ENCODE data around the gene SLC3A2. TPM values are rescaled to one million over a fixed set of nuclear protein-coding genes. Genes with fewer than 3 reads are reported as not detected.
"Not testable (repeated sequence)": the region's sequence is repeated elsewhere in the genome, so short reads cannot be mapped to it uniquely, and the experiment has no call there.

Gene SLC3A2
- total RNA-seq, 1 donor = 259 TPM

DNA sequence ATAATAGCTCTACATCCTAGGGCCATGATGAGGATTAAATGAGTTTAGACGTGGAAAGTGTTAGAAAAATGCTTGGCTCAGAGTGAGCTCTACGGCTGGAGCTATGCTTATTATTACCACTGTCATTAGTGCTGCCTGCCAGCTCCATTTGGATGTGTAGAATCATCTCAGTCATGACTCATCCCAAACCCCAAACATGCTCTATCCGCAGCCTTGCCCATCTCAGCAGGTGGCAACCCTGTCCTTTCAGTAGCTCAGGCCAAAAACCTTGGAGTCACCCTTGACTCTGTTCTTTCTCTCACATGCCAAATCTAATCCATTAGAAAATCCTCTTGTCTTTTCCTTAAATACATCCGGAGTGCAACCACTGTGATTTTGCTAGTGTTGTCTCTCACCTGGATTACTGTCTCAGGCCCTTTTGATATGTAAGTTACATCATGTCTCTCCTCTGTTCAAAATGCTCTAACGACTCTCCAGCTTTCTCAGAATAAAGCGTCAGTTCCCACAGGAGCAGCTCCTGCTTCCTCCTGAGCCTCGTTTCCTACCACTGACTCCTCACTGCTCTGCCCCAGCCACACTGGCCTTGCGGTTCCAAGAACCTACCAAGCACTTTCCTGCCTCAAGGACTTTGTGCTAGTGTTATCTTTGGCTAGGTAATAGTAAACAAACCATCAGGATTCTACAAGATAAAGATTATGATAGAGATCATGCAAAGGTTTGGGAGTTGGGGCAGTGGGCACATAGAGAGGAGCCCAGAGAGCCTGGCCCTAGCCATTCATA is 51.0 kb downstream of the SLC3A2 start:
- TF ChIP-seq, protein P1, sequence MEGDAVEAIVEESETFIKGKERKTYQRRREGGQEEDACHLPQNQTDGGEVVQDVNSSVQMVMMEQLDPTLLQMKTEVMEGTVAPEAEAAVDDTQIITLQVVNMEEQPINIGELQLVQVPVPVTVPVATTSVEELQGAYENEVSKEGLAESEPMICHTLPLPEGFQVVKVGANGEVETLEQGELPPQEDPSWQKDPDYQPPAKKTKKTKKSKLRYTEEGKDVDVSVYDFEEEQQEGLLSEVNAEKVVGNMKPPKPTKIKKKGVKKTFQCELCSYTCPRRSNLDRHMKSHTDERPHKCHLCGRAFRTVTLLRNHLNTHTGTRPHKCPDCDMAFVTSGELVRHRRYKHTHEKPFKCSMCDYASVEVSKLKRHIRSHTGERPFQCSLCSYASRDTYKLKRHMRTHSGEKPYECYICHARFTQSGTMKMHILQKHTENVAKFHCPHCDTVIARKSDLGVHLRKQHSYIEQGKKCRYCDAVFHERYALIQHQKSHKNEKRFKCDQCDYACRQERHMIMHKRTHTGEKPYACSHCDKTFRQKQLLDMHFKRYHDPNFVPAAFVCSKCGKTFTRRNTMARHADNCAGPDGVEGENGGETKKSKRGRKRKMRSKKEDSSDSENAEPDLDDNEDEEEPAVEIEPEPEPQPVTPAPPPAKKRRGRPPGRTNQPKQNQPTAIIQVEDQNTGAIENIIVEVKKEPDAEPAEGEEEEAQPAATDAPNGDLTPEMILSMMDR (IDR thresholded peaks at IDR 0.05; ENCODE audit: extremely low read depth, low read depth, low read length) = no peak
- no peaks in the 10 kb centered on the region for H3K36me3 ChIP-seq (ENCODE audit: insufficient read depth, low read length)
- no peak overlapping the region for H3K27ac ChIP-seq (ENCODE audit: low read depth, low read length)
- H3K4me1 ChIP-seq (ENCODE audit: insufficient read depth, low read length) = no peaks in the 10 kb centered on the region
- H2AFZ ChIP-seq (ENCODE audit: low read length) = no peak overlapping the region
- H3K4me2 ChIP-seq (ENCODE audit: insufficient read depth, low read length) = no peak overlapping the region
- no peak for DNase-seq (ENCODE audit: insufficient read length, low spot score, missing footprints)
- H4K20me1 ChIP-seq (ENCODE audit: insufficient read depth, low read length) = no peaks in the 10 kb centered on the region
- peaks cover 19% of the 10 kb centered on the region for H3K27me3 ChIP-seq (ENCODE audit: insufficient read depth, low read length)
- H3K79me2 ChIP-seq (ENCODE audit: insufficient read depth, low read length) = no peaks in the 10 kb centered on the region
- H3K9me3 ChIP-seq (ENCODE audit: low read depth, low read length) = no peaks in the 10 kb centered on the region
- H3K4me3 ChIP-seq (ENCODE audit: insufficient read depth, low read length) = no peak overlapping the region

DNA sequence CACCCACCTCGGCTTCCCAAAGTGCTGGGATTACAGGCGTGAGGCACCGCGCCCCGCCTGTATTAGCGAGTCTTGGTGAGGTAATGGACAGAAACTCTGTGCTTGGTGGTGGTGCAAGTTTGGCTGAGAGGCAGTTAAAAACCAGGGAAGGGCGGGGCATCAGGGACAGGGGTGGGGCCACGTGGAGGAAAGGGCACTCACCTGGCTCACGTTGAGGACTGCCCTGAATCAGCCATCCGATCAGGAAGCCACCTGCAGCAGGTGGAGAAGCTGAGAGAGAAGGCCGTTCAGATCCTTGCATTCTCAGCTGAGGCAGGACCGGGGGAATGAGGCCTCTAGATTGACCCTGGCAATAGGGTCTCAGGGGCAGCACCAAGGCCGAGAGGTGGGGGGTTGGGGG is 52.6 kb downstream of the SLC3A2 start:
- Histone ChIP-seq H3K4me2 (ENCODE audit: insufficient read depth, low read length) (no peak overlapping the region), H2AFZ (ENCODE audit: low read length) (no peak overlapping the region), H3K36me3 (ENCODE audit: insufficient read depth, low read length) (no peaks in the 10 kb centered on the region), H4K20me1 (ENCODE audit: insufficient read depth, low read length) (no peaks in the 10 kb centered on the region), H3K27me3 (ENCODE audit: insufficient read depth, low read length) (peaks cover 5% of the 10 kb centered on the region), H3K79me2 (ENCODE audit: insufficient read depth, low read length) (no peaks in the 10 kb centered on the region), H3K4me3 (ENCODE audit: insufficient read depth, low read length) (no peak overlapping the region), H3K27ac (ENCODE audit: low read depth, low read length) (no peak overlapping the region), H3K9me3 (ENCODE audit: low read depth, low read length) (no peaks in the 10 kb centered on the region), H3K4me1 (ENCODE audit: insufficient read depth, low read length) (no peaks in the 10 kb centered on the region)
- DNase-seq (ENCODE audit: insufficient read length, low spot score, missing footprints) = no peak
- TF ChIP-seq, protein P1 (IDR thresholded peaks at IDR 0.05; ENCODE audit: extremely low read depth, low read depth, low read length) = no peak

DNA sequence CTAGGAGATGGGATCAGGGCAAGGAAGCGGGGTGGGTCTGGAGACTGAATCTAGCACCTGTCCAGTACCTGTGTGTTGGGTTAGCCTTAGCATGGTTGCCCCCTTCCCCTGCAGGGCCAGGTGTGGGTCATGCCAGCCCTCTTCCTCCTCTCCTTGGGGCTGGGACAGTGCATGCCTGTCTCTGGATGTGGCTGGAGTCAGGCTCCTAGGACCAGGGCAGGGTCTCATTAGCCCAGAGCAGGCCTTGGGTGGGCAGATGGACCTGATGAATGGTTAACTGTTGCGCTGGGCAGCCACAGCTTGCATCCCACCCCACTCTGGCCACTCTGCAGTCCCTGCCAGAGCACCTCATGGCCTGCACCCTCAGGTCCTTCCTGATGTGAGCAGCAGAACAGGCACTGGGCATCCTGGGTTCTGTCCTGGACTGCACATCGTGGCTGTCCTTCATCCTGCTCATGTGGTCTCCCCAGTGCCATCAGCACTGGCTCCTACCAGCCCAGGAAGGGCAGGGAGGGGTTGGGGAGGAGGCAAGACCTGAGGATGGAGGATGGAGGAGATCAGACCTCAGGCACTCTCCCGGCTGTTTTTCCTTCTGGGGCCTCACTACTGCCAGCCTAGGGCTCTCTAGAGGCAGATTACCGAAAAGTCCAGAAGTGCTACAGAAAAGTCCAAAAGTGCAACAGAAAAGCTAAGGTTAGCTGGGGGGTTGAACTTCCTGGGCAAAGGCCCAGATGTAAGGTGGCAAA is 53.2 kb downstream of the SLC3A2 start:
- H3K27me3 ChIP-seq (ENCODE audit: insufficient read depth, low read length) = peaks cover 2% of the 10 kb centered on the region
- no peaks in the 10 kb centered on the region for H4K20me1 ChIP-seq (ENCODE audit: insufficient read depth, low read length)
- no peaks in the 10 kb centered on the region for H3K36me3 ChIP-seq (ENCODE audit: insufficient read depth, low read length)
- no peak overlapping the region for H3K4me2 ChIP-seq (ENCODE audit: insufficient read depth, low read length)
- no peaks in the 10 kb centered on the region for H3K4me1 ChIP-seq (ENCODE audit: insufficient read depth, low read length)
- no peak overlapping the region for H3K27ac ChIP-seq (ENCODE audit: low read depth, low read length)
- H2AFZ ChIP-seq (ENCODE audit: low read length) = no peak overlapping the region
- no peak for DNase-seq (ENCODE audit: insufficient read length, low spot score, missing footprints)
- no peak overlapping the region for H3K4me3 ChIP-seq (ENCODE audit: insufficient read depth, low read length)
- H3K79me2 ChIP-seq (ENCODE audit: insufficient read depth, low read length) = no peaks in the 10 kb centered on the region
- TF ChIP-seq, protein P1 (IDR thresholded peaks at IDR 0.05; ENCODE audit: extremely low read depth, low read depth, low read length) = no peak
- no peaks in the 10 kb centered on the region for H3K9me3 ChIP-seq (ENCODE audit: low read depth, low read length)

DNA sequence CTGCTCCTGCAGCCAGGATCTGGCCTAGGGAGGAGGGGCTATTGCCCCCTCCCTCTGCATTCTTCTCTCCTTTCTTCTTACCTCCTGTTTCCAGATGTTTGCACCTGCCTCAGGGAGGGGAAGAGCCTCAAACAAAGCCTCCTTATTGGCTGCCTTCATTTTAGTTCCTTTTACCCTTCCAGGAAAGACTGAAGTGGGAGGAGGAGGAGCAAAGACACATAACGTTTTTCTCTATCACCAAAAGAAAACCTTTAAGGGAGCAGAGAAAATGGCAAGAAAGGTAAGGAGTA is 53.7 kb downstream of the SLC3A2 start:
- no peak overlapping the region for H2AFZ ChIP-seq (ENCODE audit: low read length)
- H3K79me2 ChIP-seq (ENCODE audit: insufficient read depth, low read length) = no peaks in the 10 kb centered on the region
- peaks cover 2% of the 10 kb centered on the region for H3K27me3 ChIP-seq (ENCODE audit: insufficient read depth, low read length)
- H3K27ac ChIP-seq (ENCODE audit: low read depth, low read length) = no peak overlapping the region
- no peaks in the 10 kb centered on the region for H3K9me3 ChIP-seq (ENCODE audit: low read depth, low read length)
- no peaks in the 10 kb centered on the region for H3K36me3 ChIP-seq (ENCODE audit: insufficient read depth, low read length)
- no peak for DNase-seq (ENCODE audit: insufficient read length, low spot score, missing footprints)
- no peaks in the 10 kb centered on the region for H4K20me1 ChIP-seq (ENCODE audit: insufficient read depth, low read length)
- H3K4me1 ChIP-seq (ENCODE audit: insufficient read depth, low read length) = no peaks in the 10 kb centered on the region
- TF ChIP-seq, protein P1 (IDR thresholded peaks at IDR 0.05; ENCODE audit: extremely low read depth, low read depth, low read length) = no peak
- no peak overlapping the region for H3K4me2 ChIP-seq (ENCODE audit: insufficient read depth, low read length)
- H3K4me3 ChIP-seq (ENCODE audit: insufficient read depth, low read length) = no peak overlapping the region

DNA sequence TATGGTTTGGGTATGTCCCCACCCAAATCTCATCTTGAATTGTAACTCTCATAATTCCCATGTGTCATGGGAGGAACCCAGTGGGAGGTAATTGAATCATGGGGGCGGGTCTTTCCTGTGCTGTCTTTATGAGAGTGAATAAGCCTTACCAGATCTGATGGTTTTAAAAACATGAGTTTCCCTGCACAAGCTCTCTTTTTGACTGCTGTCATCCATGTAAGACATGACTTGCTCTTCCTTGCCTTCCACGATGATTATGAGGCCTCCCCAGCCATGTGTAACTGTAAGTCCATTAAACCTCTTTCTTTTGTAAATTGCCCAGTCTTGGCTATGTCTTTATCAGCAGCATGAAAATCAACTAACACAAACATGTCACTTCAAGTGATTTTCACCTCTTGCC is 56.8 kb downstream of the SLC3A2 start:
- H4K20me1 ChIP-seq (ENCODE audit: insufficient read depth, low read length); H3K27ac ChIP-seq (ENCODE audit: low read depth, low read length); H3K4me2 ChIP-seq (ENCODE audit: insufficient read depth, low read length); H3K4me3 ChIP-seq (ENCODE audit: insufficient read depth, low read length); H3K9me3 ChIP-seq (ENCODE audit: low read depth, low read length); H3K36me3 ChIP-seq (ENCODE audit: insufficient read depth, low read length); H2AFZ ChIP-seq (ENCODE audit: low read length); H3K79me2 ChIP-seq (ENCODE audit: insufficient read depth, low read length); DNase-seq (ENCODE audit: insufficient read length, low spot score, missing footprints); H3K27me3 ChIP-seq (ENCODE audit: insufficient read depth, low read length); H3K4me1 ChIP-seq (ENCODE audit: insufficient read depth, low read length): not testable (repeated sequence)
